Measurements from ENCODE around the gene FOSL2.

GRCh38 chr2:28367667-28368356 lies 24.8 kb upstream of the FOSL2 start:
- TF ChIP-seq CTCF (conservative IDR thresholded peaks at IDR 0.05; ENCODE audit: low read depth, low read length) (no peak), EZH2 (IDR thresholded peaks at IDR 0.05; ENCODE audit: borderline replicate concordance, low read depth, low read length, poor library complexity, severe bottlenecking) (no peak)

Measured in A673 (cell line).